ENCODE measurements around the gene ZNF263. TPM values are rescaled to one million over a fixed set of nuclear protein-coding genes. Genes with fewer than 3 reads are reported as not detected.

Gene ZNF263
- total RNA-seq, 1 experiment from 2014 or later, result 31.4 TPM

GRCh38 chr16:3248596-3248995 lies 34.7 kb upstream of the ZNF263 start:
- no peaks in the 10 kb centered on the region for H3K27me3 ChIP-seq (ENCODE audit: insufficient read depth, low read length)
- DNase-seq (ENCODE audit: low read depth, low spot score), result no peak
- peaks cover 3% of the 10 kb centered on the region in 2 experiments; a peak in 2 of 4 replicates for H3K9me3 ChIP-seq (ENCODE audit: control insufficient read depth in 1 of 2, insufficient read depth in 1 of 2, low read depth in 1 of 2, low read length in 2 of 2)
- POLR2A ChIA-PET, result no interaction called here
- RAD21 ChIA-PET (ENCODE audit: low non-redundant PET in 1 of 2, low total read pairs in 2 of 2, uncharacterized antibody in 2 of 2, unreplicated experiment in 2 of 2), result no interaction called here
- no peak overlapping the region for H3K9ac ChIP-seq (ENCODE audit: low read length)
- no peaks in the 10 kb centered on the region for H4K20me1 ChIP-seq (ENCODE audit: insufficient read depth)
- intact Hi-C loops (cut with micrococcal nuclease), result no loop called here
- no peaks in the 10 kb centered on the region for H3K9me2 ChIP-seq (ENCODE audit: insufficient read depth)
- CTCF ChIA-PET, result no interaction called here
- no peaks in the 10 kb centered on the region for H3K36me3 ChIP-seq (ENCODE audit: control insufficient read depth in 1 of 2, insufficient read depth in 2 of 2, low read length in 2 of 2)
- no peak overlapping the region for H3K4me2 ChIP-seq (ENCODE audit: low read length)
- ATAC-seq, result no peak
- H2AFZ ChIP-seq (ENCODE audit: low read depth, low read length, poor library complexity, severe bottlenecking), result no peak overlapping the region
- peaks cover 0 to 4% of the 10 kb centered on the region in 2 experiments; a peak in 1 of 4 replicates for H3K4me1 ChIP-seq (ENCODE audit: control insufficient read depth in 1 of 2, insufficient read depth in 2 of 2, low read length in 2 of 2)
- no peaks in the 10 kb centered on the region for H3K79me2 ChIP-seq (ENCODE audit: insufficient read depth, low read length)
- TF ChIP-seq ZNF274 (IDR thresholded peaks at IDR 0.05; ENCODE audit: low read depth, low read length) (no peak), JUND (IDR thresholded peaks at IDR 0.05) (no peak), ELF1 (IDR thresholded peaks at IDR 0.05; ENCODE audit: borderline replicate concordance, low read depth) (no peak), MAX (IDR thresholded peaks at IDR 0.05) (no peak), POLR2AphosphoS5 (IDR thresholded peaks at IDR 0.05; ENCODE audit: low read depth, low read length) (no peak), YY1 (IDR thresholded peaks at IDR 0.05; ENCODE audit: extremely low read depth, insufficient replicate concordance, low read depth, low read length) (no peak), ZFX (IDR thresholded peaks at IDR 0.05) (no peak), TCF7L2 (IDR thresholded peaks at IDR 0.05; ENCODE audit: borderline replicate concordance, extremely low read depth, insufficient read depth, insufficient read length) (no peak), SP1 (IDR thresholded peaks at IDR 0.05; ENCODE audit: low read depth) (no peak), ZBTB33 (IDR thresholded peaks at IDR 0.05; ENCODE audit: extremely low read depth, insufficient replicate concordance, low read length) (no peak), ATF3 (IDR thresholded peaks at IDR 0.05) (no peak), FOSL1 (IDR thresholded peaks at IDR 0.05; ENCODE audit: low read depth) (no peak), CBX3 (IDR thresholded peaks at IDR 0.05; ENCODE audit: low read depth) (no peak), RAD21 (IDR thresholded peaks at IDR 0.05; ENCODE audit: low read depth) (no peak), REST (IDR thresholded peaks at IDR 0.05; ENCODE audit: low read depth) (no peak), SRF (IDR thresholded peaks at IDR 0.05; ENCODE audit: low read depth) (no peak)
- no peak overlapping the region for H3K27ac ChIP-seq (ENCODE audit: low read depth, low read length)
- H3K4me3 ChIP-seq (replicated peaks in 1 of 2; ENCODE audit: low read depth in 1 of 2, low read length in 2 of 2), result no peak overlapping the region
- BruUV-seq (replicated peaks), result no TSS peak
